HEK293 (cell line): ENCODE measurements around the gene NCOR1.

ENCODE experiments used
- GLI4 ChIP-seq: fragments of 450-650 bp; formaldehyde crosslinking; IDR thresholded peaks from 2 replicates; pipeline ENCODE4 v1.5.1; 2016; ENCODE audit warnings: missing biosample characterization, missing genetic modification characterization
- ZNF24 ChIP-seq: fragments of 450-650 bp; formaldehyde crosslinking; IDR thresholded peaks from 2 replicates; pipeline ENCODE4 v1.5.1; 2016; ENCODE audit warnings: missing biosample characterization, missing genetic modification characterization
- ZNF341 ChIP-seq: fragments of 450-650 bp; formaldehyde crosslinking; IDR thresholded peaks from 2 replicates; pipeline ENCODE4; 2016; ENCODE audit warnings: low read depth, missing biosample characterization, missing genetic modification characterization
- ZNF747 ChIP-seq: fragments of 450-650 bp; formaldehyde crosslinking; IDR thresholded peaks from 2 replicates; pipeline ENCODE4 v1.5.1; 2016; ENCODE audit warnings: missing biosample characterization, missing genetic modification characterization
- TF ChIP-seq, protein P1 (sequence below): IDR thresholded peaks from 2 replicates; pipeline ENCODE4 v1.6.1; 2011; ENCODE audit warnings: mild to moderate bottlenecking, low read depth, low read length, borderline replicate concordance
- TF ChIP-seq, protein P2 (sequence below): fragments of 450-650 bp; formaldehyde crosslinking; IDR thresholded peaks from 2 replicates; pipeline ENCODE4; 2016; ENCODE audit warnings: missing biosample characterization, missing genetic modification characterization

GRCh38 chr17:15998031-15998562, 217.2 kb downstream of the NCOR1 start:
- TF ChIP-seq, protein P1, sequence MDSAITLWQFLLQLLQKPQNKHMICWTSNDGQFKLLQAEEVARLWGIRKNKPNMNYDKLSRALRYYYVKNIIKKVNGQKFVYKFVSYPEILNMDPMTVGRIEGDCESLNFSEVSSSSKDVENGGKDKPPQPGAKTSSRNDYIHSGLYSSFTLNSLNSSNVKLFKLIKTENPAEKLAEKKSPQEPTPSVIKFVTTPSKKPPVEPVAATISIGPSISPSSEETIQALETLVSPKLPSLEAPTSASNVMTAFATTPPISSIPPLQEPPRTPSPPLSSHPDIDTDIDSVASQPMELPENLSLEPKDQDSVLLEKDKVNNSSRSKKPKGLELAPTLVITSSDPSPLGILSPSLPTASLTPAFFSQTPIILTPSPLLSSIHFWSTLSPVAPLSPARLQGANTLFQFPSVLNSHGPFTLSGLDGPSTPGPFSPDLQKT: no peak
- TF ChIP-seq ZNF341 (tag by site-specific recombination) (no peak), GLI4 (tag by site-specific recombination) (no peak), ZNF24 (no peak), ZNF747 (tag by site-specific recombination) (no peak)
- TF ChIP-seq, protein P2, sequence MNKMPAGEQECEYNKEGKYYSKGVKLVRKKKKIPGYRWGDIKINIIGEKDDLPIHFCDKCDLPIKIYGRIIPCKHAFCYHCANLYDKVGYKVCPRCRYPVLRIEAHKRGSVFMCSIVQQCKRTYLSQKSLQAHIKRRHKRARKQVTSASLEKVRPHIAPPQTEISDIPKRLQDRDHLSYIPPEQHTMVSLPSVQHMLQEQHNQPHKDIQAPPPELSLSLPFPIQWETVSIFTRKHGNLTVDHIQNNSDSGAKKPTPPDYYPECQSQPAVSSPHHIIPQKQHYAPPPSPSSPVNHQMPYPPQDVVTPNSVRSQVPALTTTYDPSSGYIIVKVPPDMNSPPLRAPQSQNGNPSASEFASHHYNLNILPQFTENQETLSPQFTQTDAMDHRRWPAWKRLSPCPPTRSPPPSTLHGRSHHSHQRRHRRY: no peak
